HG03135 (cell line): Measurements from ENCODE around the gene CD1E.
"Not testable (repeated sequence)": the region's sequence is repeated elsewhere in the genome, so short reads cannot be mapped to it uniquely, and the experiment has no call there.

Experiments
- ATAC-seq: cut with Tn5 transposase; IDR thresholded peaks from one replicate; pipeline ENCODE4 v1.9.1; 2021; ENCODE audit warnings: mild to moderate bottlenecking, moderate library complexity; ENCODE audit not compliant: unreplicated experiment

CD1E gene

DNA sequence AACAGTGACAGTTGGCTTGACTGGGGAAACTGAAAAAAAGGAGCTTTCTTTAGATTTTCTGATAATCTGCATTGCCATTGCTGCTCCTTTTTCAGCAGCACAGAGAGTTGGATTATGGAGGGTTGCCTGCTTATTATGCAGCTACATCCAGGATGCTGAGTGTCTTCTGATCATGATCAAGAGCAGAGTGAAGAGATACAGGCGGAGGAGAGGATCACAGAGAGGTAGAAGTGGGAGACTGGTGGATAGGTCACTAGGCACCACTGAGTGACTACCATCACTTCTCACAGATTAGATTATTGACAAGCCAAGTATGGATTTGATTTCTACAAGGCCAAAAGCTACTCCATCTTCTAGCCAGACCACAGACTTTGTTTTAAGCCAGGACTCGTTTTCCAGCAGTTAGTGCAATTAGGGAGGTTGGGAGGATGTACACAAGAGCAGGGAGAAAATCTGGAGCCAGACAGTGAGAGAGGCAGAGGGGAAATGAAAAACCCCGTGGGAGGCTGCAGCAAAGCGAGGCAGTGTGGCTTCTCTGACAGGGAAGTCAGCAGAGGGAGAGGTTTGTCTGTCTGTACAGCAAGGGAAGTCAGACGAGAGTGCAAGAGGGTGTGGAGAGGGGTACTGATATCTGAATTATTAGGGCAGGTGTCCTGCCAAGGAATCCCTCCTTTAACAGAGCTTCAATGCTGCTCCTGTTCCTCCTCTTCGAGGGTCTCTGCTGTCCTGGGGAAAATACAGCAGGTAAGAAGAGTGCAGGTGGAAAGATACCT, at the start of gene CD1E:
TSS of gene CD1E (plus strand) at position 592 of the 773 bp plus-strand sequence. CDS start at position 687, 95 bp downstream.
- no peak for ATAC-seq

- ATAC-seq = no peak
Measured at GRCh38 chr1:158310623-158311022, 43.1 kb upstream of the CD1E start.

DNA sequence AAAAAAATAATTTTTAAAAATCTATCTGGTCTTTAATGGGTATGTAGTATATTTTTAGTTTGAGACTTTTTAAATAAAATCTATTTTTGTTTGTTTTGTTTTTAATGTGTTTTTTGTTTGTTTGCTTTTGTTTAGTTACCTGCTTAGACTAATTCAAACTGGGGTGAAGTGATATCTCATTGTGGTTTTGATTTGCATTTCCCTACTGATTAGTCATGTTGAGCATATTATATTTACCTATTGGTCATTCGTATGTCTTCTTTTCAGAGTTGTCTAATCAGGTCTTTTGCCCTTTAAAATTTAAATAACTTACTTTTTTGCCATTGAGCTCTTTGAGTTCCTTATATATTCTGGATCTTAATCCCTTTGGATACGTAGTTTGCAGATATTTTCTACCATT, 42.6 kb upstream of the CD1E start:
- no peak for ATAC-seq

DNA sequence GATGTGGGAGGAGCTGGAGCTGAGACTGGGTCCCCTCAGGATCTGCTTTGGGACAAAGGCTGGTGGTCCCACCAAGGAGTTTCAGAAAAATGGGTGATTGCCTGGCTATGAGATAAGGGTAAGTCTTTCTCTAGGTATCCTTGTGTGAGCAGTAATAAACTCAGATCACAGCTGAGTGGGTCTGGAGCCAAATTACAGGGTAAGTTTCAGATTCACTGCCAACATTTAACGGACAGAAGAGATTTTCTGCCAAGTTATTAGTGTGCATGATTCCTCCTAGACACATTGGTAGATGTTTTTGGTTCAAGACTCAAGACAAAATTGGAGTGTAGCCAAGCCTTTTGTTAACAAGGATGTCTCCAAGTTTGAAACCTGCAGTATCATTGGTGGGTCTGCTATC, 29.8 kb upstream of the CD1E start:
- no peak for ATAC-seq

DNA sequence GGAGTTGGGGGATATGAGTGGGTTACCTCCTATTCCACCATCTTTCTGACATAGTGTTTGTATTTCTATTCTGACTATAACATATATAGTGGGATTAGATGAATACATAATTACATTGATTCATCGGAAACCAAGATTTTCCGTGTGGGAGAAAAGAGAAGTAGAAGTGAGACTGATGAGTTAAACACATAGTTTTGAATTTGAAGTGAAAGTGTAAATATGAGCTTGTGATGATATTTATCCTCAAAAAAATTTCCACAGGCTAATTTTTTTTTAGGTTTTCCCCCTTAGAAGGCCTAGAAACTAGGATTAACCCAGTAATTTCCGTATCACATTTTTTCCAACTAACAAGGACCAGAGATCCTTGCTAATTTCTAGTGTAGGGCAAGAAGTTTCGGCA, 29.3 kb upstream of the CD1E start:
- ATAC-seq = no peak

DNA sequence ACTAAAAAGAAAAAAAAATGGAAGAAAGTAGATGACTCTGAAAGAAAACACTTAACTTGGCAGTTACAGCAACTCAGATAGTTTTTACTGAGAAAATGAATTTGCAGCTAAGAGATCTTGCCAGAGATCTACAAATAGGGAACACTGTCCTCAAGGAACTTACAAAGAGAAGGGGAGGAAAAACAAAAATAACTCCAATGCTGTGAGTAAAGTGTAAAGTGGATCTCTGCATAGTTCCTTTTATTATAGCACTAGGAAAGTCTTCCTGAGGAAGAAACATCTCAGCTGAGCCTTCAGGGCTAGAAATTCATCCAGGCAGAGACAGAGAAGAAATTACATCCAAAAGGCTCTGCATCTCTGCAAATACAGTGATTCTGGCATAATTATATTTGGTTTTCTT, 26.2 kb upstream of the CD1E start:
- ATAC-seq = no peak

DNA sequence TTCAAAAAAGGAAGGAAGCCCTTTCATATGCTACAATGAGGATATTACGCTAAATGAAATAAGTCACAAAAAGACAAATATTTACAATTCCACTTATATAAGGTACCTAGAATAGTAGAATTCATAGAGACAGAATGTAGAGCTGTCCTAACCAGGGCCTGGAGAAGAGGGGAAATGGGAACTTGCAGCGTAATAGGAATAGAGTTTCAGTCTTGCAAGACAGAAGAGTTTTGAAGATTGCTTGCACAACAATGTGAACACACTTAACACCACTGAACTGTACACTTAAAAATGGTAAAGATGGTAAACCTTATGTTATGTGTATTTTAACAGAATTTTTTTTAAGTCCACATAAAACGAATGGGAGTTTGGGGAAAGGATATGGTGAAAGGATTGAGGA, 25.3 kb upstream of the CD1E start:
- no peak for ATAC-seq

GRCh38 chr1:158329300-158329699, 24.4 kb upstream of the CD1E start:
- ATAC-seq = no peak

GRCh38 chr1:158329733-158330132, 24.0 kb upstream of the CD1E start:
- ATAC-seq = no peak

- no peak for ATAC-seq
Measured at GRCh38 chr1:158330391-158331105, 23.1 kb upstream of the CD1E start.

DNA sequence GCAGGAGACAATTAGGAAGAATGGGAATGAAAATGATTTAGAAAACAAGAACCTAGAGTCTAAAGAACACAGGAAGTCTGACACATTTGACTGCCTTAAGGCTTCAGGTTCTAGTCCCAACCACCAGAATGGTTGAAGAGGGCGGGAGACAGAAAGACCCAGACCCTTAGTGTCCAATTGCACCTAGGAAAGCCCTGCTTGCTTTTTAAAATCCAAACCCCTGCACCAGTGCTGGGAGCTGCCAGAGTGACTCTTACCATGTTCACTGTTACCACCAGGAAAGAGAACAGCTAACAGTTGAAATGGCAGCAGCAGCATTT, 22.6 kb upstream of the CD1E start:
- no peak for ATAC-seq

- ATAC-seq = no peak
Measured at GRCh38 chr1:158331481-158332150, 22.1 kb upstream of the CD1E start, which contains the start of gene CD1B. TSS of gene CD1B (minus strand) at chr1:158331531. CDS start at chr1:158331423, 108 bp downstream.

- no peak for ATAC-seq
Measured at GRCh38 chr1:158333405-158334155, 20.1 kb upstream of the CD1E start.

- ATAC-seq = no peak
Measured at GRCh38 chr1:158334526-158335212, 19.0 kb upstream of the CD1E start.

GRCh38 chr1:158335213-158335532, 18.5 kb upstream of the CD1E start:
- ATAC-seq = no peak

GRCh38 chr1:158336413-158336812, 17.3 kb upstream of the CD1E start:
- not testable (repeated sequence) for ATAC-seq

DNA sequence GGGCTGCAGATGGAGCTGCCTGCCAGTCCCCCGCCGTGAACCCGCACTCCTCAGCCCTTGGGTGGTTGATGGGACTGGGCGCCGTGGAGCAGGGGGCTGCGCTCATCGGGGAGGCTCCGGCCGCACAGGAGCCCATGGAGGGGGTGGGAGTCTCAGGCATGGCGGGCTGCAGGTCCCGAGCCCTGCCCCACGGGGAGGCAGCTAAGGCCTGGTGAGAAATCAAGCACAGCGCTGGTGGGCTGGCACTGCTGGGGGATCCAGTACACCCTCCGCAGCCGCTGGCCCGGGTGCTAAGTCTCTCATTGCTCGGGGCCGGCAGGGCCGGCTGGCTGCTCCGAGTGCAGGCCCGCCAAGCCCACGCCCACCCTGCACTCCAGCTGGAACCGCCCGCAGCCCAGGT, 4.7 kb upstream of the CD1E start:
- not testable (repeated sequence) for ATAC-seq

DNA sequence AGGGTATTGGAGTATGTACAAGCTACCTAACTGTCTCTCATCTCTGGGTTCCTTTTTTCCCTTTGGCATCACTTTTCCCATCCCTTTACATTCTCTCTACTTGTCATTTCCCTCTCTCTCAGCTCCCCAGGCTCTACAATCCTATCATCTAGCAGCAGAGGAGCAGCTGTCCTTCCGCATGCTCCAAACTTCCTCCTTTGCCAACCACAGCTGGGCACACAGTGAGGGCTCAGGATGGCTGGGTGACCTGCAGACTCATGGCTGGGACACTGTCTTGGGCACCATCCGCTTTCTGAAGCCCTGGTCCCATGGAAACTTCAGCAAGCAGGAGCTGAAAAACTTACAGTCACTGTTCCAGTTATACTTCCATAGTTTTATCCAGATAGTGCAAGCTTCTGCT, 561 bp downstream of the CD1E start:
- ATAC-seq = no peak

DNA sequence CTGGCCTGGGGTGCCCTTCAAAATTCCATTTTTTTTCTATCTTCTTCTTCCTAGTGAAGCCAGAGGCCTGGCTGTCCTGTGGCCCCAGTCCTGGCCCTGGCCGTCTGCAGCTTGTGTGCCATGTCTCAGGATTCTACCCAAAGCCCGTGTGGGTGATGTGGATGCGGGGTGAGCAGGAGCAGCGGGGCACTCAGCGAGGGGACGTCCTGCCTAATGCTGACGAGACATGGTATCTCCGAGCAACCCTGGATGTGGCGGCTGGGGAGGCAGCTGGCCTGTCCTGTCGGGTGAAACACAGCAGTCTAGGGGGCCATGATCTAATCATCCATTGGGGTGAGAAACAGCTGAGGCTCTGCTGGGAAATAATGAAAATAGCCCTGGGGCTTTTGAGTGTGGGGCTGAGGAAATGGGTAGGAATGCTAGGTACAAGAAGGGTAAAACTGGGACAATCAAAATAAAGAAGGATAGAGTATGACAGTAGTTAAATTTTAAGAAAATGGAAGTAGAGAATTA, 2.1 kb downstream of the CD1E start:
- ATAC-seq = no peak

DNA sequence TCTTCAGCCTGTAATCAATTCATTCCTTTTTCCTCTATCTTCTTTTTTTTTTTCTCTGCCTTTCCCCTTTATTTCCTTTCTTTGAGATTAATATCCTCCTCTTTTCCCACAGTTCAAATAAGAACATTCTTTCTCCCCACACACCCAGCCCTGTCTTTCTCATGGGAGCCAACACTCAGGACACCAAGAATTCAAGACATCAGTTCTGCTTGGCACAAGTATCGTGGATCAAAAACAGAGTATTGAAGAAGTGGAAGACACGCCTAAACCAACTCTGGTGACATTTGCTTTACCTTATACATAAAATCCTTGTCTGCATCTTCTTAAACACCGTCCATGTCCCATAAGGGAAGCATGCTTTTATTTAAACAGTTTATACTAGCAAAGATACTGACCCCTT, 2.9 kb downstream of the CD1E start:
- no peak for ATAC-seq

DNA sequence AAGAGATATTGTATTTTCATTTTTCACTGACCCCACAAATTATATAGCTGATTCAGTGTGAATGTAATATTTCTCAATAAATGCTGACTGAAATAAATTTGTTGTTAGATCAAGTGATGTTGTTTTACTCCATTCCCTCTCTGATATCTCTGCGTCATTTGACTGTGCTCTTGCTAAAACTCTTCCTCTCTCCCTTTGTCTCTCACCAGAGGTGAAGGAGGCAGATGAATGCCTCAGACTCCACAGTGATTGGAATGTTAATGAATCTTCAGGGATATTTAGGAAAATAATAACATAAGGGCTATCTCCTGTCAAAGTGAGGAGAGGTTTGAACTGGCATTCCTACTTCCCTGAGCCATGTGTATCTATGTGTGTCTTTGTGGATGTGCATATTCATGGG, 3.7 kb downstream of the CD1E start:
- no peak for ATAC-seq
